ENCODE data around the gene SPINT4. TPM values are rescaled to one million over a fixed set of nuclear protein-coding genes. Genes with fewer than 3 reads are reported as not detected.

SPINT4 gene
- total RNA-seq, 2 experiments from 2014 or later, result not detected

GRCh38 chr20:45727044-45727443 is 4.9 kb downstream of the SPINT4 start:
- BruUV-seq (replicated peaks), result no TSS peak
- no peaks in the 10 kb centered on the region for H3K36me3 ChIP-seq (ENCODE audit: insufficient read depth, low read length)
- no peak overlapping the region for H3K4me3 ChIP-seq (ENCODE audit: low read depth, low read length, poor library complexity, severe bottlenecking)
- H2AFZ ChIP-seq (ENCODE audit: low read length), result no peak overlapping the region
- intact Hi-C loops (cut with micrococcal nuclease; ENCODE audit: unreplicated experiment), result no loop called here
- TF ChIP-seq EZH2phosphoT487 (IDR thresholded peaks at IDR 0.05; ENCODE audit: borderline replicate concordance, low read depth, low read length), result no peak
- TF ChIP-seq CTCF (conservative IDR thresholded peaks at IDR 0.05; ENCODE audit: low read length), result no peak
- H3K27ac ChIP-seq (ENCODE audit: low read depth, low read length, poor library complexity, severe bottlenecking), result no peak overlapping the region
- ChIA-PET POLR2A (no interaction called here), CTCF (ENCODE audit: unreplicated experiment) (no interaction called here)
- no peaks in the 10 kb centered on the region for H3K4me1 ChIP-seq (ENCODE audit: insufficient read depth, low read length, poor library complexity, severe bottlenecking)
- no peaks in the 10 kb centered on the region for H3K79me2 ChIP-seq (ENCODE audit: insufficient read depth, low read depth, low read length)
- no peak for DNase-seq (ENCODE audit: low spot score)
- peaks cover 7% of the 10 kb centered on the region; the same call in 1 of the 2 replicates for H3K9me3 ChIP-seq (ENCODE audit: low read length)
- no peaks in the 10 kb centered on the region for H3K9me2 ChIP-seq (ENCODE audit: insufficient read depth, low read length)
- no peak overlapping the region for H3K4me2 ChIP-seq (ENCODE audit: low read length)
- H4K20me1 ChIP-seq (ENCODE audit: insufficient read depth, low read length), result no peaks in the 10 kb centered on the region

GRCh38 chr20:45732199-45732598 is 10.1 kb downstream of the SPINT4 start:
- intact Hi-C loops (cut with micrococcal nuclease; ENCODE audit: unreplicated experiment), result no loop called here
- ChIA-PET CTCF (ENCODE audit: unreplicated experiment) (no interaction called here), POLR2A (no interaction called here)
- no peak overlapping the region for H3K4me3 ChIP-seq (ENCODE audit: low read depth, low read length, poor library complexity, severe bottlenecking)
- BruUV-seq (replicated peaks), result no TSS peak
- H3K4me2 ChIP-seq (ENCODE audit: low read length), result no peak overlapping the region
- H3K9me2 ChIP-seq (ENCODE audit: insufficient read depth, low read length), result no peaks in the 10 kb centered on the region
- no peak overlapping the region for H2AFZ ChIP-seq (ENCODE audit: low read length)
- DNase-seq (ENCODE audit: low spot score), result peak; percentile 2
- no peaks in the 10 kb centered on the region for H4K20me1 ChIP-seq (ENCODE audit: insufficient read depth, low read length)
- no peaks in the 10 kb centered on the region for H3K79me2 ChIP-seq (ENCODE audit: insufficient read depth, low read depth, low read length)
- peaks cover 15% of the 10 kb centered on the region; the same call in 1 of the 2 replicates for H3K9me3 ChIP-seq (ENCODE audit: low read length)
- TF ChIP-seq CTCF (conservative IDR thresholded peaks at IDR 0.05; ENCODE audit: low read length) (no peak), EZH2phosphoT487 (IDR thresholded peaks at IDR 0.05; ENCODE audit: borderline replicate concordance, low read depth, low read length) (no peak)
- H3K36me3 ChIP-seq (ENCODE audit: insufficient read depth, low read length), result no peaks in the 10 kb centered on the region
- H3K27ac ChIP-seq (ENCODE audit: low read depth, low read length, poor library complexity, severe bottlenecking), result no peak overlapping the region
- H3K4me1 ChIP-seq (ENCODE audit: insufficient read depth, low read length, poor library complexity, severe bottlenecking), result no peaks in the 10 kb centered on the region

GRCh38 chr20:45735552-45735951 is 13.4 kb downstream of the SPINT4 start:
- intact Hi-C loops (cut with micrococcal nuclease; ENCODE audit: unreplicated experiment), result no loop called here
- peaks cover 15% of the 10 kb centered on the region; the same call in 1 of the 2 replicates for H3K9me3 ChIP-seq (ENCODE audit: low read length)
- H2AFZ ChIP-seq (ENCODE audit: low read length), result no peak overlapping the region
- H3K27ac ChIP-seq (ENCODE audit: low read depth, low read length, poor library complexity, severe bottlenecking), result no peak overlapping the region
- no peaks in the 10 kb centered on the region for H3K9me2 ChIP-seq (ENCODE audit: insufficient read depth, low read length)
- BruUV-seq (replicated peaks), result no TSS peak
- H3K79me2 ChIP-seq (ENCODE audit: insufficient read depth, low read depth, low read length), result no peaks in the 10 kb centered on the region
- H3K36me3 ChIP-seq (ENCODE audit: insufficient read depth, low read length), result no peaks in the 10 kb centered on the region
- ChIA-PET POLR2A (no interaction called here), CTCF (ENCODE audit: unreplicated experiment) (no interaction called here)
- no peak for DNase-seq (ENCODE audit: low spot score)
- no peak overlapping the region for H3K4me2 ChIP-seq (ENCODE audit: low read length)
- TF ChIP-seq EZH2phosphoT487 (IDR thresholded peaks at IDR 0.05; ENCODE audit: borderline replicate concordance, low read depth, low read length), result no peak
- no peak for TF ChIP-seq CTCF (conservative IDR thresholded peaks at IDR 0.05; ENCODE audit: low read length)
- no peaks in the 10 kb centered on the region for H3K4me1 ChIP-seq (ENCODE audit: insufficient read depth, low read length, poor library complexity, severe bottlenecking)
- H3K4me3 ChIP-seq (ENCODE audit: low read depth, low read length, poor library complexity, severe bottlenecking), result no peak overlapping the region
- no peaks in the 10 kb centered on the region for H4K20me1 ChIP-seq (ENCODE audit: insufficient read depth, low read length)

Measured in OCI-LY7 (cell line).